Measurements from ENCODE around the gene PRPF39.

Gene PRPF39

DNA sequence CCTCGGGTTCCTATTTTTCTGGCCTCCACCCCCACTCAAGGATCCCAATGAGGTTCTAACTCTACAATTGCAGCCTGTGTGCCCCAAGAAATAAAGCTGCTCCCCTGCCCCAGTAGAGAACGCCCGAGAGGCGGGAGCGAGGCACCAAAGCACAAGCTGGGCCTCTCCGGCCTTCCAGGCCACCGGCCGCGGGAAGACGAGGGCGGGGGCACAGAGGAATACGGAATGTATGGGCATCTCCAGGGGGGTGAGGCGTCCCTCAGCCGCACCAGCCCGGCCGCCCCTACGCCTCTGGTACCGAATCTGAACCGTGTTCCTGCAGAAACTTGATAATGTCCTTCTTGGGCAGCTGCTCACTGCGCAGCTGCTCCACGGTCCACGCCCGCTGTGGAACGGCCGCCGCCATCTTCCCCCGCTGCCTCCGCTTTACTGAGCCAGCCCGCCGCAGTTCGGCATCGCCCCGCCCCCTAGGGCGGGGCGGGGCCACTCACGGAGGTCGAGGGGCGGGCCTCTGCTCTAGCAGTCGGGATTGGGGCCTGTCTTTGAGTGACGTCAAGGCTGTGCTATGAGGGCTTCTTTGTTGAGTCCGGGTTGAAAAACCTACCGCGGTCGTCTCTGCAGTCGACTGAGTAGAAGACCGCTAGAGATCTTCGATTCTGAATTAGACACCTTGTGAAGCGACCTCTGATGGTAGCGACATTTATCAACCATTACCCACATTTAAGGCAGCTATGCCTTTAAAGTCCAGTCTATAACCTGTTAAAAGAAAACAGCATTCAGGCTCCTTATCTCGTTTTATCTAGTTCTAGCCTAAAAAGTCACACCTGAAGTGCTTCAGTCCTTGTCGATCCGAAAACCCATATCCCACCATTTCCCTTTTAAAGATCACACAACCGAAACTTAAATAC lies 50.4 kb downstream of the PRPF39 start, which contains the start of gene FKBP3 (continued):
- TF ChIP-seq IKZF3 (tag by site-specific recombination; IDR thresholded peaks at IDR 0.05) (peak; percentile 41; the same call in 1 of the 2 replicates), ZNF664 (tag by site-specific recombination; IDR thresholded peaks at IDR 0.05) (0 out of 2 replicates have a peak, but pooled peaks have one; percentile 28), PBX3 (CRISPR knock-in tag; IDR thresholded peaks at IDR 0.05) (peak; percentile 50; the same call in 1 of the 2 replicates), EGR2 (tag by site-specific recombination; IDR thresholded peaks at IDR 0.05; ENCODE audit: low read depth) (0 out of 2 replicates have a peak, but pooled peaks have one; percentile 5), OVOL3 (tag by site-specific recombination; IDR thresholded peaks at IDR 0.05) (no peak), KLF16 (tag by site-specific recombination; IDR thresholded peaks at IDR 0.05) (peak; percentile 89), ZNF10 (tag by site-specific recombination; IDR thresholded peaks at IDR 0.05) (no peak), ZNF488 (tag by site-specific recombination; IDR thresholded peaks at IDR 0.05) (no peak), ZNF223 (tag by site-specific recombination; IDR thresholded peaks at IDR 0.05) (no peak), SCRT2 (tag by site-specific recombination; IDR thresholded peaks at IDR 0.05) (no peak), ZNF785 (tag by site-specific recombination; IDR thresholded peaks at IDR 0.05) (no peak), ZSCAN16 (tag by site-specific recombination; IDR thresholded peaks at IDR 0.05) (no peak), ZNF654 (tag by site-specific recombination; IDR thresholded peaks at IDR 0.05; ENCODE audit: low read depth) (no peak), SP3 (tag by site-specific recombination; IDR thresholded peaks at IDR 0.05) (peak; percentile 84), HOXD13 (CRISPR knock-in tag; IDR thresholded peaks at IDR 0.05; ENCODE audit: borderline replicate concordance) (no peak), ZNF302 (tag by site-specific recombination; IDR thresholded peaks at IDR 0.05; ENCODE audit: low read depth) (no peak), KLF7 (tag by site-specific recombination; IDR thresholded peaks at IDR 0.05; ENCODE audit: borderline replicate concordance) (0 out of 2 replicates have a peak, but pooled peaks have one; percentile 55), ZNF629 (tag by site-specific recombination; IDR thresholded peaks at IDR 0.05) (peak; percentile 50; the same call in 1 of the 2 replicates), ZNF121 (tag by site-specific recombination; IDR thresholded peaks at IDR 0.05) (no peak), ZNF544 (tag by site-specific recombination; IDR thresholded peaks at IDR 0.05) (no peak), ZNF292 (tag by site-specific recombination; IDR thresholded peaks at IDR 0.05; ENCODE audit: borderline replicate concordance, low read depth) (no peak), ZNF248 (tag by site-specific recombination; IDR thresholded peaks at IDR 0.05) (no peak), ZNF555 (tag by site-specific recombination; conservative IDR thresholded peaks at IDR 0.05) (no peak), REPIN1 (tag by site-specific recombination; IDR thresholded peaks at IDR 0.05; ENCODE audit: low read depth) (no peak), ZNF266 (tag by site-specific recombination; IDR thresholded peaks at IDR 0.05; ENCODE audit: low read depth) (no peak), ZBTB1 (tag by site-specific recombination; IDR thresholded peaks at IDR 0.05) (no peak), ZNF157 (tag by site-specific recombination; IDR thresholded peaks at IDR 0.05) (no peak), ZNF2 (tag by site-specific recombination; IDR thresholded peaks at IDR 0.05) (peak; percentile 54), GLIS1 (tag by site-specific recombination; IDR thresholded peaks at IDR 0.05) (peak; percentile 22; the same call in 1 of the 2 replicates), ZNF433 (tag by site-specific recombination; IDR thresholded peaks at IDR 0.05; ENCODE audit: low read depth) (no peak), ZNF335 (tag by site-specific recombination; conservative IDR thresholded peaks at IDR 0.05) (peak; percentile 51), ZNF362 (tag by site-specific recombination; IDR thresholded peaks at IDR 0.05) (no peak), KLF1 (tag by site-specific recombination; IDR thresholded peaks at IDR 0.05) (peak; percentile 50; the same call in 1 of the 2 replicates)
- TF ChIP-seq, protein P1, sequence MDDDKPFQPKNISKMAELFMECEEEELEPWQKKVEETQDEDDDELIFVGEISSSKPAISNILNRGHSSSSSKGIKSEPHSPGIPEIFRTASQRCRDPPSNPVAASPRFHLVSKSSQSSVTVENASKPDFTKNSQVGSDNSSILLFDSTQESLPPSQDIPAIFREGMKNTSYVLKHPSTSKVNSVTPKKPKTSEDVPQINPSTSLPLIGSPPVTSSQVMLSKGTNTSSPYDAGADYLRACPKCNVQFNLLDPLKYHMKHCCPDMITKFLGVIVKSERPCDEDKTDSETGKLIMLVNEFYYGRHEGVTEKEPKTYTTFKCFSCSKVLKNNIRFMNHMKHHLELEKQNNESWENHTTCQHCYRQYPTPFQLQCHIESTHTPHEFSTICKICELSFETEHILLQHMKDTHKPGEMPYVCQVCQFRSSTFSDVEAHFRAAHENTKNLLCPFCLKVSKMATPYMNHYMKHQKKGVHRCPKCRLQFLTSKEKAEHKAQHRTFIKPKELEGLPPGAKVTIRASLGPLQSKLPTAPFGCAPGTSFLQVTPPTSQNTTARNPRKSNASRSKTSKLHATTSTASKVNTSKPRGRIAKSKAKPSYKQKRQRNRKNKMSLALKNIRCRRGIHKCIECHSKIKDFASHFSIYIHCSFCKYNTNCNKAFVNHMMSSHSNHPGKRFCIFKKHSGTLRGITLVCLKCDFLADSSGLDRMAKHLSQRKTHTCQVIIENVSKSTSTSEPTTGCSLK (tag by site-specific recombination; IDR thresholded peaks at IDR 0.05), result no peak
- TF ChIP-seq, protein P2, sequence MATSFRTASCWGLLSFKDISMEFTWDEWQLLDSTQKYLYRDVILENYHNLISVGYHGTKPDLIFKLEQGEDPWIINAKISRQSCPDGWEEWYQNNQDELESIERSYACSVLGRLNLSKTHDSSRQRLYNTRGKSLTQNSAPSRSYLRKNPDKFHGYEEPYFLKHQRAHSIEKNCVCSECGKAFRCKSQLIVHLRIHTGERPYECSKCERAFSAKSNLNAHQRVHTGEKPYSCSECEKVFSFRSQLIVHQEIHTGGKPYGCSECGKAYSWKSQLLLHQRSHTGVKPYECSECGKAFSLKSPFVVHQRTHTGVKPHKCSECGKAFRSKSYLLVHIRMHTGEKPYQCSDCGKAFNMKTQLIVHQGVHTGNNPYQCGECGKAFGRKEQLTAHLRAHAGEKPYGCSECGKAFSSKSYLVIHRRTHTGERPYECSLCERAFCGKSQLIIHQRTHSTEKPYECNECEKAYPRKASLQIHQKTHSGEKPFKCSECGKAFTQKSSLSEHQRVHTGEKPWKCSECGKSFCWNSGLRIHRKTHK (tag by site-specific recombination; IDR thresholded peaks at IDR 0.05), result no peak

Data from HEK293 (cell line).